ENCODE measurements around the gene DLD.

GRCh38 chr7:107959527-107959898 lies 68.5 kb downstream of the DLD start:
- TF ChIP-seq POLR2A (IDR thresholded peaks at IDR 0.05) (no peak), CTCF (IDR thresholded peaks at IDR 0.05) (no peak)
